ENCODE measurements around the gene KCNH4. TPM values are rescaled to one million over a fixed set of nuclear protein-coding genes. Genes with fewer than 3 reads are reported as not detected.
"Not testable (repeated sequence)": the region's sequence is repeated elsewhere in the genome, so short reads cannot be mapped to it uniquely, and the experiment has no call there.

KCNH4 gene
- total RNA-seq, 1 donor = not detected

GRCh38 chr17:42214156-42214555, 33.2 kb upstream of the KCNH4 start:
- DNase-seq (ENCODE audit: low read depth) = no peak
- TF ChIP-seq, protein P1, sequence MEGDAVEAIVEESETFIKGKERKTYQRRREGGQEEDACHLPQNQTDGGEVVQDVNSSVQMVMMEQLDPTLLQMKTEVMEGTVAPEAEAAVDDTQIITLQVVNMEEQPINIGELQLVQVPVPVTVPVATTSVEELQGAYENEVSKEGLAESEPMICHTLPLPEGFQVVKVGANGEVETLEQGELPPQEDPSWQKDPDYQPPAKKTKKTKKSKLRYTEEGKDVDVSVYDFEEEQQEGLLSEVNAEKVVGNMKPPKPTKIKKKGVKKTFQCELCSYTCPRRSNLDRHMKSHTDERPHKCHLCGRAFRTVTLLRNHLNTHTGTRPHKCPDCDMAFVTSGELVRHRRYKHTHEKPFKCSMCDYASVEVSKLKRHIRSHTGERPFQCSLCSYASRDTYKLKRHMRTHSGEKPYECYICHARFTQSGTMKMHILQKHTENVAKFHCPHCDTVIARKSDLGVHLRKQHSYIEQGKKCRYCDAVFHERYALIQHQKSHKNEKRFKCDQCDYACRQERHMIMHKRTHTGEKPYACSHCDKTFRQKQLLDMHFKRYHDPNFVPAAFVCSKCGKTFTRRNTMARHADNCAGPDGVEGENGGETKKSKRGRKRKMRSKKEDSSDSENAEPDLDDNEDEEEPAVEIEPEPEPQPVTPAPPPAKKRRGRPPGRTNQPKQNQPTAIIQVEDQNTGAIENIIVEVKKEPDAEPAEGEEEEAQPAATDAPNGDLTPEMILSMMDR (IDR thresholded peaks at IDR 0.05; ENCODE audit: insufficient read depth, low read depth, low read length) = no peak
- H3K4me3 ChIP-seq (ENCODE audit: low read depth, low read length) = no peak overlapping the region

GRCh38 chr17:42212382-42212781, 31.4 kb upstream of the KCNH4 start:
- TF ChIP-seq, protein P1 (IDR thresholded peaks at IDR 0.05; ENCODE audit: insufficient read depth, low read depth, low read length) = no peak
- DNase-seq (ENCODE audit: low read depth) = peak; percentile 8
- H3K4me3 ChIP-seq (ENCODE audit: low read depth, low read length) = no peak overlapping the region

DNA sequence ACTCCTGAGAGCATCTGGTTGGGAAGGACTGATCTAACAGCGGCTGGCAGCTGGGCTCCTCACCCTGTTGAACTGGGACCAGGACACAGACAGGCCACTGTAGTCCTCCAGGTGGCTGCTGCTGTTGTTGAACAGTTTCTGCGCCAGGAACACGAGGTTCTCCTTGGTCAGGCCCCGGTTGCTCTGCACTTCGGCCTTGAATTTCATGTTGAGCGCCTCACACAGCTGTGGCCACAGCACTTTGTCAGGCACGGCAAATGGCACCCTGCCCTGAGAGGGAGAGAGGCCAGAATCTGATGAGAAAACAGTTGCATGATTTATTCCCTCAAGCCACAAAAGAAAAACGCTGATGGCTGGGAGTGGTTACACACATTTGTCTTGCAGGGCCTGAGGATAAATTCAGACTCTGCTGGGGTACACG, 31.0 kb upstream of the KCNH4 start:
- H3K4me3 ChIP-seq (ENCODE audit: low read depth, low read length) = not testable (repeated sequence)
- DNase-seq (ENCODE audit: low read depth) = peak; percentile 8

GRCh38 chr17:42210046-42210445, 29.1 kb upstream of the KCNH4 start:
- TF ChIP-seq, protein P1 (IDR thresholded peaks at IDR 0.05; ENCODE audit: insufficient read depth, low read depth, low read length) = no peak
- H3K4me3 ChIP-seq (ENCODE audit: low read depth, low read length) = no peak overlapping the region
- DNase-seq (ENCODE audit: low read depth) = no peak

- DNase-seq (ENCODE audit: low read depth) = peak; percentile 26
- not testable (repeated sequence) for H3K4me3 ChIP-seq (ENCODE audit: low read depth, low read length)
Measured at GRCh38 chr17:42206153-42206612, 25.2 kb upstream of the KCNH4 start.

- no peak overlapping the region for H3K4me3 ChIP-seq (ENCODE audit: low read depth, low read length)
- TF ChIP-seq, protein P1 (IDR thresholded peaks at IDR 0.05; ENCODE audit: insufficient read depth, low read depth, low read length) = no peak
- no peak for DNase-seq (ENCODE audit: low read depth)
Measured at GRCh38 chr17:42203354-42203753, 22.4 kb upstream of the KCNH4 start.

DNA sequence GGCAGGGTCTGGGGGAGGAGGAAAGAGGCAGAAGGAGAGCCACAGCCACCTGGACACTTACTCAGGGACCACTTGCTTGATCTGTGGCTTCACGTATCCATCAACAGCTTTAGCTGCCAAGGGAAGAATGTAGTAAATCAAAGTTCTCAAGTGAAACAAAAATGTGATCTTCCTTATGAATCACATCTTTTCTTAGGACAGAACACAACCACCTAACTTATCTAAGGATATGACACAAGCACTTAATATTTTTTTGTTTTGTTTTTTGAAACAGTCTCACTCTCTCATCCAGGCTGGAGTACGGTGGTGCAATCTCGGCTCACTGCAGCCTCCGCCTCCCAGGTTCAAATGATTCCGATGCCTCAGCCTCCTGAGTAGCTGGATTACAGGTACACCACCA, 21.8 kb upstream of the KCNH4 start:
- peak; percentile 18 for DNase-seq (ENCODE audit: low read depth)
- H3K4me3 ChIP-seq (ENCODE audit: low read depth, low read length) = no peak overlapping the region
- TF ChIP-seq, protein P1 (IDR thresholded peaks at IDR 0.05; ENCODE audit: insufficient read depth, low read depth, low read length) = no peak

GRCh38 chr17:42202159-42202558, 21.2 kb upstream of the KCNH4 start:
- DNase-seq (ENCODE audit: low read depth) = no peak

More at GRCh38 chr17:42202159-42202558, 21.2 kb upstream of the KCNH4 start:
- TF ChIP-seq, protein P1 (IDR thresholded peaks at IDR 0.05; ENCODE audit: insufficient read depth, low read depth, low read length) = no peak
- no peak overlapping the region for H3K4me3 ChIP-seq (ENCODE audit: low read depth, low read length)

All from fibroblast of villous mesenchyme (primary cell).